GM12878 (cell line): Measurements from ENCODE around the gene ZSWIM9. TPM values are rescaled to one million over a fixed set of nuclear protein-coding genes. Genes with fewer than 3 reads are reported as not detected.

Experiments
- ATAC-seq: fragments of 200-7000 bp; cut with Tn5 transposase; 3 replicates; pipeline ENCODE4 v1.9.1; 2020; ENCODE audit warnings: mild to moderate bottlenecking, moderate library complexity
- BruUV-seq: library from RNA; stranded (reverse); fragments of 400-500 nt; replicated peaks from 2 replicates; lab custom pipeline; 2021; lab: Mats Ljungman, UMichigan
- CTCF ChIA-PET: fragments of 300-600 bp; sonication (Branson Sonifier 250); formaldehyde crosslinking; extraction: SDS; loops from one replicate; lab custom pipeline; 2021; ENCODE audit warnings: inconsistent platforms; lab: Yijun Ruan, JAX
- POLR2A ChIA-PET: fragments of 350-600 bp; formaldehyde crosslinking; extraction: SDS; loops from one replicate; lab custom pipeline; 2021; ENCODE audit warnings: inconsistent platforms; lab: Charles Lee
- RAD21 ChIA-PET: fragments of 300-600 bp; sonication (Branson Sonifier 250); formaldehyde crosslinking; loops from one replicate; lab custom pipeline; 2023; ENCODE audit warnings: antibody characterized with exemption; ENCODE audit not compliant: unreplicated experiment; lab: Charles Lee
- SMC1A ChIA-PET: fragments of 300-600 bp; sonication (Branson Sonifier 250); formaldehyde crosslinking; loops from one replicate; lab custom pipeline; 2023; ENCODE audit not compliant: unreplicated experiment, uncharacterized antibody; lab: Charles Lee
- DNase-seq: peaks from one replicate; pipeline ENCODE4 v3.0.0-alpha.2; 2011; ENCODE audit warnings: low read depth, low spot score
- FAIRE-seq: peaks from 3 replicates; lab custom pipeline; 2011; peaks lifted over from hg19 to GRCh38; lab: Jason Lieb, UNC
- H2AFZ ChIP-seq: 2 replicates; pipeline ENCODE4 v1.6.0; 2011; ENCODE audit warnings: low read depth, low read length, control low read depth; ENCODE audit not compliant: control insufficient read depth
- H3K27ac ChIP-seq: 2 replicates; pipeline ENCODE4 v1.5.1; 2011; ENCODE audit warnings: control low read depth; ENCODE audit not compliant: control insufficient read depth, insufficient read depth
- H3K27me3 ChIP-seq, 2 experiments: replicated peaks in 1 of 2; 2 replicates each; pipeline versions ENCODE4 v1.6.0 to v1.6.1; 2011; ENCODE audit warnings: low read length in 1 of 2; ENCODE audit not compliant: control insufficient read depth in 2 of 2, insufficient read depth in 2 of 2
- H3K36me3 ChIP-seq, 2 experiments: 2 replicates each; pipeline ENCODE4 v1.5.1; 2011; ENCODE audit warnings: low read length in 1 of 2; ENCODE audit not compliant: control insufficient read depth in 2 of 2, insufficient read depth in 2 of 2
- H3K4me1 ChIP-seq: 2 replicates; pipeline ENCODE4 v1.6.1; 2011; ENCODE audit warnings: mild to moderate bottlenecking, low read length, moderate library complexity, mixed read lengths; ENCODE audit not compliant: control insufficient read depth, insufficient read depth
- H3K4me2 ChIP-seq: 2 replicates; pipeline ENCODE4 v1.6.0; 2011; ENCODE audit warnings: control low read depth; ENCODE audit not compliant: control insufficient read depth, insufficient read depth
- H3K4me3 ChIP-seq: fragments of 200-600 bp; sonication (generic); 2 replicates; pipeline ENCODE4 v1.5.1; 2016
- H3K79me2 ChIP-seq: 2 replicates; pipeline ENCODE4 v1.6.0; 2011; ENCODE audit warnings: low read length; ENCODE audit not compliant: control insufficient read depth, insufficient read depth
- H3K9ac ChIP-seq: 2 replicates; pipeline ENCODE4 v1.8.0; 2011; ENCODE audit warnings: low read length, control low read depth, mixed read lengths; ENCODE audit not compliant: control insufficient read depth, insufficient read depth
- H3K9me3 ChIP-seq: replicated peaks from 3 replicates; pipeline ENCODE4 v1.5.1; 2011; ENCODE audit warnings: mild to moderate bottlenecking, low read length; ENCODE audit not compliant: control insufficient read depth, insufficient read depth
- H4K20me1 ChIP-seq: 2 replicates; pipeline ENCODE4 v1.6.0; 2011; ENCODE audit not compliant: control insufficient read depth, insufficient read depth
- ATF3 ChIP-seq: IDR thresholded peaks from 2 replicates; pipeline ENCODE4 v1.6.1; 2011; ENCODE audit warnings: low read depth, mild to moderate bottlenecking, low read length, moderate library complexity, borderline replicate concordance; ENCODE audit errors: extremely low read depth
- JUNB ChIP-seq: IDR thresholded peaks from 2 replicates; pipeline ENCODE4 v1.6.1; 2016; ENCODE audit warnings: antibody characterized with exemption, mild to moderate bottlenecking
- RAD51 ChIP-seq: fragments of 450-650 bp; IDR thresholded peaks from 2 replicates; pipeline ENCODE4 v1.6.1; 2016; ENCODE audit warnings: moderate library complexity, mild to moderate bottlenecking, inconsistent platforms
- RUNX3 ChIP-seq: IDR thresholded peaks from 2 replicates; pipeline ENCODE4 v1.6.1; 2012; ENCODE audit warnings: low read length, inconsistent platforms
- SKIL ChIP-seq: fragments of 450-650 bp; IDR thresholded peaks from 2 replicates; pipeline ENCODE4 v1.6.1; 2017; ENCODE audit warnings: mild to moderate bottlenecking, low read depth, inconsistent platforms; ENCODE audit not compliant: poor library complexity, severe bottlenecking
- SMAD1 ChIP-seq: fragments of 450-650 bp; IDR thresholded peaks from 2 replicates; pipeline ENCODE4 v1.6.1; 2018; ENCODE audit warnings: mild to moderate bottlenecking, low read depth; ENCODE audit not compliant: partially characterized antibody
- WRNIP1 ChIP-seq: IDR thresholded peaks from 2 replicates; pipeline ENCODE4 v1.6.1; 2011; ENCODE audit warnings: low read depth, low read length, improper control_type of control experiment, borderline replicate concordance
- ZBTB4 ChIP-seq: fragments of 450-650 bp; formaldehyde crosslinking; IDR thresholded peaks from 2 replicates; pipeline ENCODE4 v1.4.0; 2022; ENCODE audit warnings: mild to moderate bottlenecking, moderate library complexity
- WGBS: methylation state at CpG from one replicate; pipeline ENCODE4 v1.1.6; 2016; ENCODE audit warnings: low lambda C conversion rate; ENCODE audit not compliant: insufficient replicate concordance, insufficient coverage; ENCODE audit errors: missing lambda C conversion rate; 5-methylcytosine and 5-hydroxymethylcytosine counted together
- in situ Hi-C: fragments of 300-500 bp; cut with MboI; formaldehyde crosslinking; loops from 9 replicates; pipeline ENCODE4 v1.14.3; 2018; ENCODE audit warnings: mixed read lengths
- intact Hi-C: fragments of 100-400 bp; cut with micrococcal nuclease; formaldehyde crosslinking; loops from one replicate; pipeline ENCODE4 v1.14.2; 2022; ENCODE audit not compliant: unreplicated experiment
- polyA plus RNA-seq, 11 experiments: library from polyadenylated mRNA; depleted of rRNA in 4 of 11; unstranded in 6 of 11; stranded (reverse) in 5 of 11; fragments of >200 nt; fragmentation: Nextera tagmentation in 4 of 11; fragmentation: Illumina TruSeq in 1 of 11; extraction: Ambion mirVana in 4 of 11; extraction: Trizol in 1 of 11; gene quantifications; 1 replicate in 1 of 11; 2 replicates in 10 of 11; pipeline versions ENCODE4 v1.2.1 to v1.2.3, GENCODE V29; 2011 to 2016; ENCODE audit warnings: inconsistent platforms in 2 of 11, missing spikeins in 2 of 11, low read depth in 1 of 11
- total RNA-seq, 4 experiments: library from RNA; depleted of rRNA in 3 of 4; stranded (reverse); fragments of >200 nt in 3 of 4; fragmentation: Illumina TruSeq in 1 of 4; extraction: Trizol in 1 of 4; gene quantifications; 2 replicates each; pipeline versions ENCODE4 v1.2.1 to v1.2.3, GENCODE V29; 2013 to 2021

The ZSWIM9 gene
- total and polyA plus RNA-seq, 10 of the 15 experiments (the other 5 are each of a cell fraction or from before 2014, with no cell fraction given) = 0.29 to 6.2 (median 1.4) TPM; not detected in 1

GRCh38 chr19:48203222-48203793 lies 32.8 kb downstream of the ZSWIM9 start:
- Histone ChIP-seq H4K20me1 (no peaks in the 10 kb centered on the region), H3K79me2 (peaks cover 17% of the 10 kb centered on the region), H2AFZ (peak overlapping the region; percentile 93), H3K4me3 (peak overlapping the region; percentile 87), H3K4me2 (peak overlapping the region; percentile 81), H3K9ac (peak overlapping the region; percentile 72), H3K27me3 (no peaks in the 10 kb centered on the region), H3K4me1 (peaks cover 3% of the 10 kb centered on the region; the same call in 1 of the 2 replicates), H3K27ac (peak overlapping the region; percentile 66), H3K36me3 (0 out of 4 replicates have a peak, but pooled peaks cover 0 to 2% of the 10 kb centered on the region in 2 experiments), H3K9me3 (no peaks in the 10 kb centered on the region)
- peak; percentile 6 for TF ChIP-seq SMAD1
- TF ChIP-seq JUNB = no peak
- TF ChIP-seq SKIL = no peak
- TF ChIP-seq ATF3 = 0 out of 2 replicates have a peak, but pooled peaks have one; percentile 32
- TF ChIP-seq WRNIP1 = 0 out of 2 replicates have a peak, but pooled peaks have one; percentile 69
- 0 out of 2 replicates have a peak, but pooled peaks have one; percentile 38 for TF ChIP-seq ZBTB4 (CRISPR knock-in tag)
- peak; percentile 86 for TF ChIP-seq RAD51
- TF ChIP-seq RUNX3 = no peak; the same call in 1 of the 2 replicates
- CTCF ChIA-PET = interaction anchor here (0.6 to 3.5 kb wide), 26 partner anchors 9 to 188 kb away, joined by 3 to 48 read pairs (median 4); partner anchors contain the start of genes CARD8, KDELR1, PLA2G4C and ZSWIM9
- intact Hi-C loops (loop anchor here (5.0 kb wide), 2 partner anchors 44 to 59 kb away; no protein-coding TSS in a partner anchor), in situ Hi-C loops (no loop called here)
- FAIRE-seq (no peak), DNase-seq (no peak), ATAC-seq (no peak)
- WGBS = 8% methylated on average over 5 of the region's 5 CpGs
- RAD21 ChIA-PET = interaction anchor here (0.5 to 3.8 kb wide), 15 partner anchors 18 to 381 kb away, joined by 3 to 30 read pairs (median 6); partner anchors contain the start of genes CARD8 and PLA2G4C
- SMC1A ChIA-PET = interaction anchor here (0.6 to 5.5 kb wide), 22 partner anchors 9 to 303 kb away, joined by 3 to 67 read pairs (median 5); partner anchors contain the start of genes CARD8 and PLA2G4C
- TSS peak; percentile 86 for BruUV-seq
- POLR2A ChIA-PET = interaction anchor here (0.7 to 2.7 kb wide), 21 partner anchors 9 to 1377 kb away, joined by 3 to 17 read pairs (median 4); partner anchors contain the start of genes CARD8, NOSIP, PLA2G4C and SYNGR4
